ENCODE results near the gene SSTR5. TPM values are rescaled to one million over a fixed set of nuclear protein-coding genes. Genes with fewer than 3 reads are reported as not detected.

The SSTR5 gene
- total and polyA plus RNA-seq, 2 donors (not counting 1 experiment from before 2014, with no cell fraction given): not detected

- Mint-ChIP-seq H3K9me3 (ENCODE audit: insufficient read depth) (no peaks in the 10 kb centered on the region), H3K27me3 (peaks cover 8% of the 10 kb centered on the region), H3K27ac (no peak overlapping the region), H3K4me1 (no peaks in the 10 kb centered on the region), H3K4me3 (no peak overlapping the region)
- DNase-seq (no peak), ATAC-seq (ENCODE audit: low read depth) (no peak)
- ChIA-PET CTCF (no interaction called here), POLR2A (no interaction called here)
- TF ChIP-seq CTCF (IDR thresholded peaks at IDR 0.05) (no peak), EZH2 (IDR thresholded peaks at IDR 0.05; ENCODE audit: borderline replicate concordance, insufficient read depth, low read depth, low read length, poor library complexity, severe bottlenecking) (no peak)
- no peaks in the 10 kb centered on the region for H4K20me1 ChIP-seq (ENCODE audit: control insufficient read depth, insufficient read depth, low read length, poor library complexity, severe bottlenecking)
- no peaks in the 10 kb centered on the region for H3K4me1 ChIP-seq (ENCODE audit: control insufficient read depth in 2 of 2, insufficient read depth in 2 of 2, low read length in 2 of 2)
- no peaks in the 10 kb centered on the region for H3K79me2 ChIP-seq (ENCODE audit: control insufficient read depth, insufficient read depth, low read length)
- no peaks in the 10 kb centered on the region for H3K36me3 ChIP-seq (replicated peaks in 1 of 2; ENCODE audit: control extremely low read depth in 1 of 2, control insufficient read depth in 1 of 2, extremely low read depth in 1 of 2, insufficient read depth in 2 of 2, low read length in 1 of 2)
- intact Hi-C loops (cut with micrococcal nuclease): no loop called here
- no peak overlapping the region for H3K4me2 ChIP-seq (replicated peaks; ENCODE audit: low read depth, low read length, poor library complexity, severe bottlenecking)
- H3K27me3 ChIP-seq (replicated peaks in 1 of 4; ENCODE audit: control extremely low read depth in 1 of 4, control insufficient read depth in 3 of 4, insufficient read depth in 4 of 4, low read length in 3 of 4): no peaks in the 10 kb centered on the region
- no peak overlapping the region for H2AFZ ChIP-seq (ENCODE audit: insufficient read depth, low read depth, low read length, poor library complexity, severe bottlenecking)
- peaks cover 0 to 11% (median 0%) of the 10 kb centered on the region in 3 donors for H3K9me3 ChIP-seq (ENCODE audit: control extremely low read depth in 1 of 3, control insufficient read depth in 2 of 3, insufficient read depth in 1 of 3, low read length in 2 of 3)
- no peak overlapping the region for H3K4me3 ChIP-seq (ENCODE audit: control extremely low read depth in 1 of 5, extremely low read depth in 1 of 5, insufficient read depth in 1 of 5, low read depth in 2 of 5, low read length in 4 of 5)
- no peak overlapping the region for H3K9ac ChIP-seq (ENCODE audit: low read length)
- no peak overlapping the region for H3K27ac ChIP-seq (ENCODE audit: low read length in 2 of 2)
- 88% methylated on average over 46 of the region's 49 CpGs for WGBS (ENCODE audit: insufficient coverage)
Measured at GRCh38 chr16:1045993-1046911, 26.3 kb upstream of the SSTR5 start.

- Histone ChIP-seq H4K20me1 (ENCODE audit: control insufficient read depth, insufficient read depth, low read length, poor library complexity, severe bottlenecking) (no peaks in the 10 kb centered on the region), H3K9me3 (ENCODE audit: control extremely low read depth in 1 of 3, control insufficient read depth in 2 of 3, insufficient read depth in 1 of 3, low read length in 2 of 3) (peaks cover 0 to 4% (median 0%) of the 10 kb centered on the region in 3 donors), H3K27me3 (replicated peaks in 1 of 4; ENCODE audit: control extremely low read depth in 1 of 4, control insufficient read depth in 3 of 4, insufficient read depth in 4 of 4, low read length in 3 of 4) (no peaks in the 10 kb centered on the region), H3K4me2 (replicated peaks; ENCODE audit: low read depth, low read length, poor library complexity, severe bottlenecking) (no peak overlapping the region), H3K79me2 (ENCODE audit: control insufficient read depth, insufficient read depth, low read length) (no peaks in the 10 kb centered on the region), H3K4me3 (ENCODE audit: control extremely low read depth in 1 of 5, extremely low read depth in 1 of 5, insufficient read depth in 1 of 5, low read depth in 2 of 5, low read length in 4 of 5) (no peak overlapping the region), H3K27ac (ENCODE audit: low read length in 2 of 2) (no peak overlapping the region), H3K4me1 (ENCODE audit: control insufficient read depth in 2 of 2, insufficient read depth in 2 of 2, low read length in 2 of 2) (no peaks in the 10 kb centered on the region), H2AFZ (ENCODE audit: insufficient read depth, low read depth, low read length, poor library complexity, severe bottlenecking) (no peak overlapping the region), H3K36me3 (replicated peaks in 1 of 2; ENCODE audit: control extremely low read depth in 1 of 2, control insufficient read depth in 1 of 2, extremely low read depth in 1 of 2, insufficient read depth in 2 of 2, low read length in 1 of 2) (no peaks in the 10 kb centered on the region), H3K9ac (ENCODE audit: low read length) (no peak overlapping the region)
- TF ChIP-seq CTCF (IDR thresholded peaks at IDR 0.05): no peak
- no peak for TF ChIP-seq EZH2 (IDR thresholded peaks at IDR 0.05; ENCODE audit: borderline replicate concordance, insufficient read depth, low read depth, low read length, poor library complexity, severe bottlenecking)
- Mint-ChIP-seq H3K4me3 (no peak overlapping the region), H3K9me3 (ENCODE audit: insufficient read depth) (no peaks in the 10 kb centered on the region), H3K4me1 (no peaks in the 10 kb centered on the region), H3K27ac (no peak overlapping the region), H3K27me3 (peaks cover 3% of the 10 kb centered on the region)
- DNase-seq (no peak), ATAC-seq (ENCODE audit: low read depth) (no peak)
- POLR2A ChIA-PET: no interaction called here
- CTCF ChIA-PET: no interaction called here
- intact Hi-C loops (cut with micrococcal nuclease): no loop called here
- 84% methylated on average over 8 of the region's 9 CpGs for WGBS (ENCODE audit: insufficient coverage)
Measured at GRCh38 chr16:1047123-1047522, 25.4 kb upstream of the SSTR5 start.

Data from B cell (primary cell).